RCC 7860 (cell line): ENCODE results near the gene FA2H.
A peak's percentile ranks its signal among the peaks of the same experiment; 100 is the strongest.
"Not testable (repeated sequence)": the region's sequence is repeated elsewhere in the genome, so short reads cannot be mapped to it uniquely, and the experiment has no call there.

Source experiments
- DNase-seq: peaks from one replicate; pipeline ENCODE4 v3.0.0-alpha.2; 2015; ENCODE audit warnings: low spot score
- FAIRE-seq: peaks from 2 replicates; lab custom pipeline; 2012; peaks lifted over from hg19 to GRCh38; lab: Jason Lieb, UNC

The FA2H gene

GRCh38 chr16:74770831-74771526 is 3.6 kb downstream of the FA2H start:
- no peak for FAIRE-seq
- no peak for DNase-seq

- DNase-seq: no peak
- no peak for FAIRE-seq
These were observed 4.9 kb downstream of the FA2H start for GRCh38 chr16:74769586-74770190.

GRCh38 chr16:74768239-74768638 is 6.4 kb downstream of the FA2H start:
- FAIRE-seq: no peak

GRCh38 chr16:74767749-74768148 is 6.9 kb downstream of the FA2H start:
- no peak for FAIRE-seq
- no peak for DNase-seq

More at GRCh38 chr16:74768239-74768638, 6.4 kb downstream of the FA2H start:
- no peak for DNase-seq

- no peak for DNase-seq
- no peak for FAIRE-seq
These were observed 7.9 kb downstream of the FA2H start for GRCh38 chr16:74766729-74767128.

- FAIRE-seq, DNase-seq: not testable (repeated sequence)
These were observed 10.4 kb downstream of the FA2H start for GRCh38 chr16:74764184-74764583.

- no peak for DNase-seq
- no peak for FAIRE-seq
These were observed 13.0 kb downstream of the FA2H start for GRCh38 chr16:74761665-74762064.

DNA sequence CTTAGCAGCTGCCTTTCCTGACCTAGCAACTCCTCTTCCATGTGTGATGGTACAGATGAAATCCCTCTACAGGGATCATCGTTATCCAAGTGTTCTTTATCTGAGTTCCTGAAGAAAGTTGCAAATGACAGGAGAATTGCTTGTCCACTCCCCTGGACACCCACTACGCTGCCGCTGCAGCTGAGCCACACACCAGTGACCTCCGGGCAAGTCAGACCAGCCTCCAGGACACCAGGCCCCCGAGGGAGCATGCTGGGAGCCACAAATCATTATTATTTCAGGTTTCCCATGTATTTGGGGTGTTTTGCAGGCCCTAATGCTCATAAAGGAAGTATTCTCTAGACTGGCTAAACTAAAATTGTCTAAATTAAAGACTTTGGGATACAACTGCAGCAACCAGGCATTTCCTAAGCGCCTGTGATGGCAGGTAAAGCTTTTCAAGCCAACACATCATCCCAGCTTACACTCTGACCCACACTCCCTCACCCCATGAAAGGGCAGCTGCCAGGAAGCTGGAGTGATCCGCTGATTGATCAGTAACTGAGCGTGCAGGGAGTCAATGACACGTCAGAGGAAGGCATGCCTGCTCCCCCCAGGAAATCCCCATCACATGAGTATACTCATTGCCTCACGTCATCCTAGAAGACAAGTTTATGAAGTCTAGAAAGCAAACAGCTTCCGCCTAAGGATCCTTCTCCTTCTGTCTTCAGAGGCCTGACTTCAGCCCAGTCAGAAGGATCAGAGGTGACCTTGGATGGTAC is 14.4 kb downstream of the FA2H start:
- peak; percentile 71 for DNase-seq
- FAIRE-seq: no peak

DNA sequence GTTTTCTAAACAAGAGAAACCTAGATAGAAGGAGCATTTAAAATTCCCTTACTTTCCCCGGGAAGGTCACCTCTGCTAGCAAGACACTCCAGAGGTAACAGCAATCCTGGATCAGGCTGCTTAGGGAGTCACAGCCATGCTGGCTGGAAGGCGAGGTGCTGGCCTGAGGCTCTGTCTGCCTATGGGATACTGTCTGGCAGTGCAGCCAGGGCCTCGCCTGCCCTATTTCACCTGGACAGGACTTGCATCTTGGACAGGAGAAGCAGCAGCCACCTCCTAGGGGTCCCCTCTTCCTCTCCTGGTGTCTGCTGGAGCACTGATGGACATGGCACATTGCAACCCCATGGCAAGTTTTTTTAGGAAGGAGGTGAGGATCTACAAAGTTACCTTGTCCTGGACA is 15.1 kb downstream of the FA2H start:
- FAIRE-seq: no peak
- no peak for DNase-seq

GRCh38 chr16:74758801-74759200 is 15.8 kb downstream of the FA2H start:
- FAIRE-seq (no peak), DNase-seq (no peak)

GRCh38 chr16:74757349-74757748 is 17.3 kb downstream of the FA2H start:
- no peak for DNase-seq
- no peak for FAIRE-seq

- no peak for FAIRE-seq
- no peak for DNase-seq
These were observed 18.4 kb downstream of the FA2H start for GRCh38 chr16:74756203-74756602.

GRCh38 chr16:74753180-74753579 is 21.4 kb downstream of the FA2H start:
- DNase-seq (no peak), FAIRE-seq (no peak)

DNA sequence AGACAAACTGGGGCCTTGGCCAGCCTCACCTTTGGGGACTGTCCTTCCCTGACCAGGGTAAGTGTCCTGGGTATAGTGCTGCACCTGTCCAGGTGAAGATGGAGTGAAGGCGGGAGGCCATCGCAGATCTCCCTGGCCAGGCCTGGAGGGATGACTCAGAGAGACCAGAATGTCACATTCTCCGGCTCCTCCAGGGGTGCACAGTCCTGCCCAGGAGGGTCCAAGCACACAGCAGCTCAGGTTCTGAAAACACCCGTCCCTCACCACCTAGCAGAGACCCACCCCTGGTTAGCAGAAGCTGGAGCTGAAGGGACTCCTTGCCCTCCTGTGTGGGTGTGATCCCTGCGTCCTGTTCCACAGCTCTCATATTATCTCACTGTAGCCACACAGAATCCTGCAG is 21.9 kb downstream of the FA2H start:
- FAIRE-seq (no peak), DNase-seq (no peak)

DNA sequence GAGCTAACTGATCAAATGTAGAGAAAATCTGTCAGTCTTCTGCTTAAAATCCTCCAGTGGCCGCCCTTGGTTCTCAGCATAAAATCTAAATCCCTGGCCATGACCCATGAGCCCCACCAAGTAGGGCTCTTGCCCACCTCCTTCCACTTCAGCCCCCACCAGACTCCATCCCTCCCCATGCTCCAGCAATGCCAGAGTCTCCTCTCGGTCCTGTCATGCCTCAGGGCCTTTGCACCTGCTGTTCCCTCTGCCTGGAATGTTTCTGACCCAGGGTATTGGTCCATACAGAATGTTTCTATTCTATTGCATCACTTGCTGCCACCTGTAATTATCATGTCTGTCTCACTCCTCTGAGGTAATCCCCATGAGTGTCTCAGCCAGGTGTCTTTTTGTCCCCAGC is 22.4 kb downstream of the FA2H start:
- FAIRE-seq (no peak), DNase-seq (no peak)

- DNase-seq (no peak), FAIRE-seq (no peak)
These were observed 23.0 kb downstream of the FA2H start for GRCh38 chr16:74751658-74752057.

GRCh38 chr16:74749291-74750055 is 25.1 kb downstream of the FA2H start:
- no peak for DNase-seq
- FAIRE-seq: no peak

- DNase-seq (no peak), FAIRE-seq (no peak)
These were observed 26.0 kb downstream of the FA2H start for GRCh38 chr16:74748616-74749026.

- FAIRE-seq: no peak
- DNase-seq: no peak
These were observed 26.7 kb downstream of the FA2H start for GRCh38 chr16:74747716-74748615.

DNA sequence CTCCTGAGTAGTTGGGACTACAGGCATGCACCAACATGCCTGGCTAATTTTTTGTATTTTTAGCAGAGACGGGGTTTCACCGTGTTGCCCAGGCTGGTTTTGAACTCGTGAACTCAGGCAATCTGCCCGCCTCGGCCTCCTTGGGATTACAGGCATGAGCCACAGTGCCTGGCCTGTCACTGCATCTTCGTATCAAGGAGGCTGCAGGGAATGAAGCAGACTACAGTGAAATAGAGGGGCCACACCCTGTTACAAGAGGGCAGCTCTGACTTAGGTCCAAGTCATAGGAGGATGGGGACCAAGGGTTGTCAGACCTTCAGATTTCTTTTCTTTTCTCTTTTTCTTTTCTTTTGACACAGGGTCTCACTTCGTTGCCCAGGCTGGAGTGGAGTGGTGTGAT is 28.7 kb downstream of the FA2H start:
- FAIRE-seq: no peak
- DNase-seq: no peak
